Upper lobe of right lung (tissue), 1 donor: Measurements from ENCODE around the gene HDAC4. TPM values are rescaled to one million over a fixed set of nuclear protein-coding genes. Genes with fewer than 3 reads are reported as not detected.
"Not testable (repeated sequence)": the region's sequence is repeated elsewhere in the genome, so short reads cannot be mapped to it uniquely, and the experiment has no call there.

ENCODE experiments used
- ATAC-seq: fragments of 200-7000 bp; cut with Tn5 transposase; one replicate; pipeline ENCODE4 v1.9.1; 2020; ENCODE audit warnings: mild to moderate bottlenecking, moderate library complexity
- DNase-seq: peaks from one replicate; pipeline ENCODE4 v3.0.0-alpha.2; 2020
- H3K27ac ChIP-seq: fragments of 200-600 bp; one replicate; pipeline ENCODE4 v1.8.0; 2022
- H3K27me3 ChIP-seq: fragments of 200-600 bp; one replicate; pipeline ENCODE4 v1.8.0; 2022; ENCODE audit warnings: mild to moderate bottlenecking
- H3K36me3 ChIP-seq: fragments of 200-600 bp; one replicate; pipeline ENCODE4 v1.8.0; 2022
- H3K4me1 ChIP-seq: fragments of 200-600 bp; one replicate; pipeline ENCODE4 v1.8.0; 2022
- H3K4me3 ChIP-seq: fragments of 200-600 bp; one replicate; pipeline ENCODE4 v1.8.0; 2022; ENCODE audit warnings: mild to moderate bottlenecking
- H3K9me3 ChIP-seq: fragments of 200-600 bp; one replicate; pipeline ENCODE4 v1.8.0; 2022
- intact Hi-C: fragments of 100-400 bp; cut with DNase I; formaldehyde crosslinking; loops from one replicate; pipeline ENCODE4 v1.11.0; 2022
- long read RNA-seq: library from polyadenylated mRNA; unstranded; transcript quantifications from one replicate; pipeline ENCODE4 v2.0.0, GENCODE V29; 2021
- total RNA-seq: library from RNA; stranded (reverse); fragmentation: NEBNext Ultra II Directional; extraction: Animal tissue kit (Norgen Biotek cat#: 25700); gene quantifications from one replicate; pipeline ENCODE4 v1.2.1, GENCODE V29; 2021
- TF ChIP-seq, protein P1 (sequence below): fragments of 200-600 bp; IDR thresholded peaks from one replicate; pipeline ENCODE4 v1.8.0; 2022; ENCODE audit warnings: antibody characterized with exemption
- donor health status: DM: no; HTN: yes; CAD: no; lungs with severe emphysema.

HDAC4 gene
- total RNA-seq = 44.1 TPM
- long read RNA-seq, partial matches to known transcripts = 7 of 24 reads
- long read RNA-seq, other reads (novel, unspliced or antisense) = 17 of 24 reads

GRCh38 chr2:239400596-239401066 lies at the start of gene HDAC4:
TSS of gene HDAC4 (minus strand) at chr2:239401020. CDS start at chr2:239352699, 48,321 bp downstream.
- intact Hi-C loops = no loop called here
- Histone ChIP-seq H3K4me1 (peaks cover 17% of the 10 kb centered on the region), H3K9me3 (no peaks in the 10 kb centered on the region), H3K4me3 (peak within 1 kb of the TSS; percentile 80), H3K36me3 (no peaks in the 10 kb centered on the region), H3K27ac (peak within 1 kb of the TSS; percentile 99), H3K27me3 (no peaks in the 10 kb centered on the region)
- no peak for ATAC-seq
- TF ChIP-seq, protein P1, sequence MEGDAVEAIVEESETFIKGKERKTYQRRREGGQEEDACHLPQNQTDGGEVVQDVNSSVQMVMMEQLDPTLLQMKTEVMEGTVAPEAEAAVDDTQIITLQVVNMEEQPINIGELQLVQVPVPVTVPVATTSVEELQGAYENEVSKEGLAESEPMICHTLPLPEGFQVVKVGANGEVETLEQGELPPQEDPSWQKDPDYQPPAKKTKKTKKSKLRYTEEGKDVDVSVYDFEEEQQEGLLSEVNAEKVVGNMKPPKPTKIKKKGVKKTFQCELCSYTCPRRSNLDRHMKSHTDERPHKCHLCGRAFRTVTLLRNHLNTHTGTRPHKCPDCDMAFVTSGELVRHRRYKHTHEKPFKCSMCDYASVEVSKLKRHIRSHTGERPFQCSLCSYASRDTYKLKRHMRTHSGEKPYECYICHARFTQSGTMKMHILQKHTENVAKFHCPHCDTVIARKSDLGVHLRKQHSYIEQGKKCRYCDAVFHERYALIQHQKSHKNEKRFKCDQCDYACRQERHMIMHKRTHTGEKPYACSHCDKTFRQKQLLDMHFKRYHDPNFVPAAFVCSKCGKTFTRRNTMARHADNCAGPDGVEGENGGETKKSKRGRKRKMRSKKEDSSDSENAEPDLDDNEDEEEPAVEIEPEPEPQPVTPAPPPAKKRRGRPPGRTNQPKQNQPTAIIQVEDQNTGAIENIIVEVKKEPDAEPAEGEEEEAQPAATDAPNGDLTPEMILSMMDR = no peak
- DNase-seq = no peak

DNA sequence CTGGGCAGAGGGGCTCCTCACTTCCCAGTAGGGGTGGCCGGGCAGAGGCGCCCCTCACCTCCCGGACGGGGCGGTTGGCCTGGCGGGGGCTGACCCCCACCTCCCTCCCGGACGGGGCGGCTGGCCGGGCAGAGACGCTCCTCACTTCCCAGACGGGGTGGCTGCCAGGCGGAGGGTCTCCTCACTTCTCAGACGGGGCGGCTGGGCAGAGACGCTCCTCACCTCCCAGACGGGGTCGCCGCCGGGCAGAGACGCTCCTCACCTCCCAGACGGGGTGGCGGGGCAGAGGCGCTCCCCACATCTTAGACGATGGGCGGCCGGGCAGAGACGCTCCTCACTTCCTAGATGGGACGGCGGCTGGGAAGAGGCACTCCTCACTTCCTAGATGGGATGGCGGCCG lies 48.6 kb upstream of the HDAC4 start:
- Histone ChIP-seq H3K4me1 (peaks cover 12% of the 10 kb centered on the region), H3K9me3 (peaks cover 13% of the 10 kb centered on the region)
- H3K4me3 ChIP-seq, H3K27me3 ChIP-seq, DNase-seq, H3K27ac ChIP-seq, H3K36me3 ChIP-seq, intact Hi-C loops, ATAC-seq: not testable (repeated sequence)

DNA sequence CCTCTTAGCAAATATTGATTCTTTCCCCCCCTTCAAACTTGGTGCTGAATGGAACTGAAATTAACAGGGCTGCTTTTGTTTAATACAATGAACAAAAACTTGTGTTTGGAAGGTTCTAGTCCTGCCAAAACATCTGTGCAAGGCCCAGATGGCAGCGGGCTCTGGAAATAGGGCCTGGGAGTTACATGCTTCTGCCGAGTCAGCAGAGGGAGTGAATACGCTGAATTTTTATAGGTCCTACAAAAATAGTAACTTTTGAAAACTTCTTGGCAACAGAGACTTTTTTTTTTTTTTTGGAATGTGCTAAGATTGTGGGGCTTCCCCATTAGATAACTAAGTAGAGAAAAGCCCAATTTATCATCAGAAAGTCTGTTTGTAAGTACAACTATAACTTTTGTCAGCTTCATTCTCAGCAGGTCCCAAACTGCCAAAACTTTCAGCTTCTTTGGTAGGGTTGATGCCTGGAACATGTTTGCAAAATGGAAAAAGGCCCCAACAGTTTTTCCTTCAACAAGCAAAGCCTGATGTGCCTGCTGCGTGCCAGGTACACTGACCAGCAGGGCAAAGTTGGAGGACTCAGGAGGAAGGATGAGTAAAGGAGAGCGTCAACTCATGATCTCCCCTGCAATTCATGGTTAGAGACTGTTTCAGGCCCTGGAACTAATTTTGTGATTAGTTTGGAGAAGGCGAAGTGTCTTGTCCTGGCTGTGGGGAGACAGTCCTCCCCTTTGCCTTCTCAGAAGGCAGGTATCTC lies 45.1 kb upstream of the HDAC4 start:
- DNase-seq = no peak
- Histone ChIP-seq H3K27me3 (no peaks in the 10 kb centered on the region), H3K27ac (peak overlapping the region; percentile 42), H3K4me1 (peaks cover 20% of the 10 kb centered on the region), H3K4me3 (no peak overlapping the region), H3K36me3 (no peaks in the 10 kb centered on the region), H3K9me3 (no peaks in the 10 kb centered on the region)
- no peak for ATAC-seq
- TF ChIP-seq, protein P1 = no peak
- intact Hi-C loops = no loop called here

GRCh38 chr2:239444626-239445577 lies 44.1 kb upstream of the HDAC4 start:
- intact Hi-C loops = no loop called here

GRCh38 chr2:239443666-239444567 lies 43.1 kb upstream of the HDAC4 start:
- ATAC-seq (peak; percentile 12), DNase-seq (no peak)
- no peak overlapping the region for H3K27ac ChIP-seq

More at GRCh38 chr2:239444626-239445577, 44.1 kb upstream of the HDAC4 start:
- TF ChIP-seq, protein P1 = no peak
- Histone ChIP-seq H3K36me3 (no peaks in the 10 kb centered on the region), H3K4me3 (no peak overlapping the region), H3K4me1 (peaks cover 23% of the 10 kb centered on the region), H3K9me3 (no peaks in the 10 kb centered on the region), H3K27me3 (peaks cover 2% of the 10 kb centered on the region), H3K27ac (peak overlapping the region; percentile 42)
- ATAC-seq (peak; percentile 88), DNase-seq (peak; percentile 84)

More at GRCh38 chr2:239443666-239444567, 43.1 kb upstream of the HDAC4 start:
- Histone ChIP-seq H3K36me3 (no peaks in the 10 kb centered on the region), H3K9me3 (no peaks in the 10 kb centered on the region), H3K27me3 (peaks cover 4% of the 10 kb centered on the region), H3K4me1 (peaks cover 23% of the 10 kb centered on the region), H3K4me3 (no peak overlapping the region)
- intact Hi-C loops = no loop called here
- TF ChIP-seq, protein P1 = no peak
